ENCODE data around the gene ASB6.
A peak's percentile ranks its signal among the peaks of the same experiment; 100 is the strongest.

Gene ASB6

DNA sequence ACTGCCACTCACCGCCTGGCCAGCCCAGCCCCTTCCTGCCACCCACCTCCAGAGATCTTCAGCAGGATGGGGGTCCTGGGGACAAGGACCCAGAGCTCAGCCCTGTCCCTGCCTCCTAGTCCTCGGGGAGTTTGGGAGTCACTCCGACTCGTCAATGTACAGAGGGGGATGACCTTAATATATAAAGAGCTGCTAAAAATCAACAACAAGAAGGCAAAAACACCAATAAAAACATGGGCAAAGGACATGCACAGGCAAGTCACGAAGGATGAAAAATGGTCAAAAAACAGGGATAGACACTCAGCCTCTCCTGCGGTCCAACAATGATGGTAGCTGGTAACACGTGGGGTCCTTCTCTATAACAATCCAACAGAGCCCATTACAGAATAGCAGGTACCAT lies 4.7 kb upstream of the ASB6 start:
- TF ChIP-seq, protein P1, sequence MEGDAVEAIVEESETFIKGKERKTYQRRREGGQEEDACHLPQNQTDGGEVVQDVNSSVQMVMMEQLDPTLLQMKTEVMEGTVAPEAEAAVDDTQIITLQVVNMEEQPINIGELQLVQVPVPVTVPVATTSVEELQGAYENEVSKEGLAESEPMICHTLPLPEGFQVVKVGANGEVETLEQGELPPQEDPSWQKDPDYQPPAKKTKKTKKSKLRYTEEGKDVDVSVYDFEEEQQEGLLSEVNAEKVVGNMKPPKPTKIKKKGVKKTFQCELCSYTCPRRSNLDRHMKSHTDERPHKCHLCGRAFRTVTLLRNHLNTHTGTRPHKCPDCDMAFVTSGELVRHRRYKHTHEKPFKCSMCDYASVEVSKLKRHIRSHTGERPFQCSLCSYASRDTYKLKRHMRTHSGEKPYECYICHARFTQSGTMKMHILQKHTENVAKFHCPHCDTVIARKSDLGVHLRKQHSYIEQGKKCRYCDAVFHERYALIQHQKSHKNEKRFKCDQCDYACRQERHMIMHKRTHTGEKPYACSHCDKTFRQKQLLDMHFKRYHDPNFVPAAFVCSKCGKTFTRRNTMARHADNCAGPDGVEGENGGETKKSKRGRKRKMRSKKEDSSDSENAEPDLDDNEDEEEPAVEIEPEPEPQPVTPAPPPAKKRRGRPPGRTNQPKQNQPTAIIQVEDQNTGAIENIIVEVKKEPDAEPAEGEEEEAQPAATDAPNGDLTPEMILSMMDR (IDR thresholded peaks at IDR 0.05; ENCODE audit: low read length, missing control alignments): no peak
- DNase-seq (ENCODE audit: low read depth): no peak
- H3K4me3 ChIP-seq (replicated peaks; ENCODE audit: low read depth, low read length): no peak overlapping the region

DNA sequence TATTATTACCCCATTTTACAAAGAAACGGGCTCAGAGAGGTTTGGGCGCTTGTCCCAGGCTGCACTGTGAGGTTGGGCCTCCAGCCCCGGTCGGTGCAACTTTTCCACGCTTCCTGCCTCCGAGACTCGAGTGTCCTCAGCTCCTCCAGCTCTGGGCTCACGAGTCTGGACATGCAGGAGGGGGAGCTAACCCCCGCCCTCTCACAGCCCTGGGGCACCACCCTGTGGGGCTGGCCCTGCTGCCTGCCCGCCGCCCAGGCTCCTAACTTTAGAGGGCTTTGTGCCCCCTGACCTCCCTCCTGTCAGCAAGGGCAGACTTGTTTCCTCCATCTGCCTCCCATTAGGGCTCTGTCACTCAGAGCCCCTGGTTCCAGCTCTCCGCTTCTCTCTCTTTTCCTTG lies 4.3 kb upstream of the ASB6 start:
- TF ChIP-seq, protein P1 (IDR thresholded peaks at IDR 0.05; ENCODE audit: low read length, missing control alignments): no peak
- H3K4me3 ChIP-seq (replicated peaks; ENCODE audit: low read depth, low read length): no peak overlapping the region
- DNase-seq (ENCODE audit: low read depth): no peak

DNA sequence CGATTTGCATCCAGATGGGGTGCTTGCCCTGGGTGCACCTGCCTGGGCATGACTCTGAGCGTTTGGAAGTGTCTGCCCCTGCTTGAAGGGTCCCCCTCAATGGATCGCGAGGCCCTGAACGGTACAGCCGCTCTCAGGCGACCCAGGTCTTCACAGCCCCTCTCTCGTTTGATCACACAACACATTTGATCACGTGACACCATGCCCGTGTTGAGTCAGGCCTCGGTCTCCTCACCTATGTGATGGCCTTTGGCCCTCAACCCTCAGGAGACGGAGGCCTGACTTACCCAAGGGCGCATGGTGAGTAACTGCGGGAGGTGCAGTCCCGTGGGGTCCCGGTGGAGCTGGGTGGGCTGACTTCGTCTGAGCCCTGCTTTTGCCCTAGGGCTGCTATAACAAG lies 3.0 kb upstream of the ASB6 start:
- no peak for DNase-seq (ENCODE audit: low read depth)

DNA sequence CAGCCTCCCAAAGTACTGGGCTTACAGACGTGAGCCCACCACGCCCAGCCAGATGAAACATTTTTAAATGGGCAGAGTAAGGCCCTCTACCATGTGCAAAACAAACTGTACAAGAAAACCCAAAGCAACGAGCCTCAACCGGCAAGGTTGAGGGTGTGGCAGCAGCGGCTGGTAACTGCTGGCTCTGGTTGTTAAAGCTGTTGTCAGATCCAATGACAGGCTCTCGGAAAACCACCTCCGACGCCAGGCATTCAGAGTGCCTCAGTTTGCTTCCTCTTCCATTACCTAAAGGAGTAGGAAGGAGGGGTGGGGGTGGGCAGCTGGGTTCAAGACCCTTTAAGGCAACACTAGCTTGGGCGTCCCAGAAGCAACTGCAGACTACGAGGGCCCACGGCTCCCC lies 2.4 kb upstream of the ASB6 start:
- TF ChIP-seq, protein P1 (IDR thresholded peaks at IDR 0.05; ENCODE audit: low read length, missing control alignments): no peak
- H3K4me3 ChIP-seq (replicated peaks; ENCODE audit: low read depth, low read length): no peak overlapping the region
- DNase-seq (ENCODE audit: low read depth): no peak

More for the DNA sequence above, 3.0 kb upstream of the ASB6 start:
- TF ChIP-seq, protein P1 (IDR thresholded peaks at IDR 0.05; ENCODE audit: low read length, missing control alignments): no peak
- H3K4me3 ChIP-seq (replicated peaks; ENCODE audit: low read depth, low read length): no peak overlapping the region

DNA sequence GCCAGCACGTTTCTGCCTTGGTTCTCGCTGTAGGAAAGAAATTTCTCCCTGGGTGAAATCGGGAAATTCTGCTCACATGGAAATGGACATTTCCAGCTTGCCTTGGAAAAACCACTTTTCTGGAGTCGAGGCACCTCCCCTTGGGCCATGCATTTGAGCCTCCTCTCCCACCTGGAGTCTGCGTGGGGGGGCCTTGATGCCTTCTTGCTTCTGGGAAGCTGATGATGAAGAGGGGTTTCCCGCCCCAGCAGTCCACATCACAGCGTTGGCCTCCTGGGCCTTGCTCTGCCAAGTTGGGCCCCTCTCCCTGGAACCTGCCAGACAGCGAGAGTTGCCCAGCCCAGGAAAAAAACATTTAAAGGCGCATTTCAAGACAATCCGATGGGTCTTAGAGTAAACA lies 1.8 kb upstream of the ASB6 start:
- TF ChIP-seq, protein P1 (IDR thresholded peaks at IDR 0.05; ENCODE audit: low read length, missing control alignments): no peak
- H3K4me3 ChIP-seq (replicated peaks; ENCODE audit: low read depth, low read length): no peak overlapping the region
- no peak for DNase-seq (ENCODE audit: low read depth)

GRCh38 chr9:129640871-129641749 lies 841 bp downstream of the ASB6 start:
- DNase-seq (ENCODE audit: low read depth): no peak
- TF ChIP-seq, protein P1 (IDR thresholded peaks at IDR 0.05; ENCODE audit: low read length, missing control alignments): no peak

More at GRCh38 chr9:129640871-129641749, 841 bp downstream of the ASB6 start:
- H3K4me3 ChIP-seq (replicated peaks; ENCODE audit: low read depth, low read length): peak overlapping the region; percentile 90
